ENCODE data around the gene ZMYND15. TPM values are rescaled to one million over a fixed set of nuclear protein-coding genes. Genes with fewer than 3 reads are reported as not detected.

Gene ZMYND15
- total and polyA plus RNA-seq, 2 of the 13 experiments (the other 11 are each of a cell fraction or from before 2014, with no cell fraction given) = 0.24 to 2.7 TPM

- TF ChIP-seq, protein P1, sequence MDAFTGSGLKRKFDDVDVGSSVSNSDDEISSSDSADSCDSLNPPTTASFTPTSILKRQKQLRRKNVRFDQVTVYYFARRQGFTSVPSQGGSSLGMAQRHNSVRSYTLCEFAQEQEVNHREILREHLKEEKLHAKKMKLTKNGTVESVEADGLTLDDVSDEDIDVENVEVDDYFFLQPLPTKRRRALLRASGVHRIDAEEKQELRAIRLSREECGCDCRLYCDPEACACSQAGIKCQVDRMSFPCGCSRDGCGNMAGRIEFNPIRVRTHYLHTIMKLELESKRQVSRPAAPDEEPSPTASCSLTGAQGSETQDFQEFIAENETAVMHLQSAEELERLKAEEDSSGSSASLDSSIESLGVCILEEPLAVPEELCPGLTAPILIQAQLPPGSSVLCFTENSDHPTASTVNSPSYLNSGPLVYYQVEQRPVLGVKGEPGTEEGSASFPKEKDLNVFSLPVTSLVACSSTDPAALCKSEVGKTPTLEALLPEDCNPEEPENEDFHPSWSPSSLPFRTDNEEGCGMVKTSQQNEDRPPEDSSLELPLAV (CRISPR knock-in tag; conservative IDR thresholded peaks at IDR 0.05; ENCODE audit: low read depth) = no peak
- TF ChIP-seq, protein P2, sequence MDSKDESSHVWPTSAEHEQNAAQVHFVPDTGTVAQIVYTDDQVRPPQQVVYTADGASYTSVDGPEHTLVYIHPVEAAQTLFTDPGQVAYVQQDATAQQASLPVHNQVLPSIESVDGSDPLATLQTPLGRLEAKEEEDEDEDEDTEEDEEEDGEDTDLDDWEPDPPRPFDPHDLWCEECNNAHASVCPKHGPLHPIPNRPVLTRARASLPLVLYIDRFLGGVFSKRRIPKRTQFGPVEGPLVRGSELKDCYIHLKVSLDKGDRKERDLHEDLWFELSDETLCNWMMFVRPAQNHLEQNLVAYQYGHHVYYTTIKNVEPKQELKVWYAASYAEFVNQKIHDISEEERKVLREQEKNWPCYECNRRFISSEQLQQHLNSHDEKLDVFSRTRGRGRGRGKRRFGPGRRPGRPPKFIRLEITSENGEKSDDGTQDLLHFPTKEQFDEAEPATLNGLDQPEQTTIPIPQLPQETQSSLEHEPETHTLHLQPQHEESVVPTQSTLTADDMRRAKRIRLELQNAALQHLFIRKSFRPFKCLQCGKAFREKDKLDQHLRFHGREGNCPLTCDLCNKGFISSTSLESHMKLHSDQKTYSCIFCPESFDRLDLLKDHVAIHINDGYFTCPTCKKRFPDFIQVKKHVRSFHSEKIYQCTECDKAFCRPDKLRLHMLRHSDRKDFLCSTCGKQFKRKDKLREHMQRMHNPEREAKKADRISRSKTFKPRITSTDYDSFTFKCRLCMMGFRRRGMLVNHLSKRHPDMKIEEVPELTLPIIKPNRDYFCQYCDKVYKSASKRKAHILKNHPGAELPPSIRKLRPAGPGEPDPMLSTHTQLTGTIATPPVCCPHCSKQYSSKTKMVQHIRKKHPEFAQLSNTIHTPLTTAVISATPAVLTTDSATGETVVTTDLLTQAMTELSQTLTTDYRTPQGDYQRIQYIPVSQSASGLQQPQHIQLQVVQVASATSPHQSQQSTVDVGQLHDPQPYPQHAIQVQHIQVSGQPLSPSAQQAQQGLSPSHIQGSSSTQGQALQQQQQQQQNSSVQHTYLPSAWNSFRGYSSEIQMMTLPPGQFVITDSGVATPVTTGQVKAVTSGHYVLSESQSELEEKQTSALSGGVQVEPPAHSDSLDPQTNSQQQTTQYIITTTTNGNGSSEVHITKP (CRISPR knock-in tag; IDR thresholded peaks at IDR 0.05; ENCODE audit: low read depth) = peak; percentile 56; the same call in 1 of the 2 replicates
- TF ChIP-seq EP300 (IDR thresholded peaks at IDR 0.05; ENCODE audit: low read depth in 2 of 2, low read length in 2 of 2) (peak in 1 of 2 experiments; percentile 85; a peak in 2 of 4 replicates), EP300 (CRISPR knock-in tag; IDR thresholded peaks at IDR 0.05; ENCODE audit: borderline replicate concordance) (peak; percentile 36; the same call in 1 of the 2 replicates), SMC3 (IDR thresholded peaks at IDR 0.05; ENCODE audit: low read length) (no peak; the same call in 1 of the 2 replicates), ZNF672 (CRISPR knock-in tag; IDR thresholded peaks at IDR 0.05) (no peak), ZNF766 (CRISPR knock-in tag; IDR thresholded peaks at IDR 0.05; ENCODE audit: borderline replicate concordance) (no peak), RFX5 (IDR thresholded peaks at IDR 0.05; ENCODE audit: low read depth, low read length) (no peak), POGZ (CRISPR knock-in tag; IDR thresholded peaks at IDR 0.05) (peak; percentile 25; the same call in 1 of the 2 replicates), SCMH1 (CRISPR knock-in tag; IDR thresholded peaks at IDR 0.05; ENCODE audit: borderline replicate concordance) (no peak), ZSCAN30 (CRISPR knock-in tag; IDR thresholded peaks at IDR 0.05) (no peak), GATA4 (IDR thresholded peaks at IDR 0.05; ENCODE audit: borderline replicate concordance, low read depth) (no peak), NBN (conservative IDR thresholded peaks at IDR 0.05) (no peak), CERS6 (CRISPR knock-in tag; IDR thresholded peaks at IDR 0.05) (no peak), ATF4 (CRISPR knock-in tag; IDR thresholded peaks at IDR 0.05) (no peak), ZZZ3 (CRISPR knock-in tag; IDR thresholded peaks at IDR 0.05; ENCODE audit: borderline replicate concordance) (0 out of 2 replicates have a peak, but pooled peaks have one; percentile 36)
- TF ChIP-seq, protein P3, sequence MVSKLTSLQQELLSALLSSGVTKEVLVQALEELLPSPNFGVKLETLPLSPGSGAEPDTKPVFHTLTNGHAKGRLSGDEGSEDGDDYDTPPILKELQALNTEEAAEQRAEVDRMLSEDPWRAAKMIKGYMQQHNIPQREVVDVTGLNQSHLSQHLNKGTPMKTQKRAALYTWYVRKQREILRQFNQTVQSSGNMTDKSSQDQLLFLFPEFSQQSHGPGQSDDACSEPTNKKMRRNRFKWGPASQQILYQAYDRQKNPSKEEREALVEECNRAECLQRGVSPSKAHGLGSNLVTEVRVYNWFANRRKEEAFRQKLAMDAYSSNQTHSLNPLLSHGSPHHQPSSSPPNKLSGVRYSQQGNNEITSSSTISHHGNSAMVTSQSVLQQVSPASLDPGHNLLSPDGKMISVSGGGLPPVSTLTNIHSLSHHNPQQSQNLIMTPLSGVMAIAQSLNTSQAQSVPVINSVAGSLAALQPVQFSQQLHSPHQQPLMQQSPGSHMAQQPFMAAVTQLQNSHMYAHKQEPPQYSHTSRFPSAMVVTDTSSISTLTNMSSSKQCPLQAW (CRISPR knock-in tag; IDR thresholded peaks at IDR 0.05) = peak; percentile 73; the same call in 1 of the 2 replicates
- TF ChIP-seq, protein P4, sequence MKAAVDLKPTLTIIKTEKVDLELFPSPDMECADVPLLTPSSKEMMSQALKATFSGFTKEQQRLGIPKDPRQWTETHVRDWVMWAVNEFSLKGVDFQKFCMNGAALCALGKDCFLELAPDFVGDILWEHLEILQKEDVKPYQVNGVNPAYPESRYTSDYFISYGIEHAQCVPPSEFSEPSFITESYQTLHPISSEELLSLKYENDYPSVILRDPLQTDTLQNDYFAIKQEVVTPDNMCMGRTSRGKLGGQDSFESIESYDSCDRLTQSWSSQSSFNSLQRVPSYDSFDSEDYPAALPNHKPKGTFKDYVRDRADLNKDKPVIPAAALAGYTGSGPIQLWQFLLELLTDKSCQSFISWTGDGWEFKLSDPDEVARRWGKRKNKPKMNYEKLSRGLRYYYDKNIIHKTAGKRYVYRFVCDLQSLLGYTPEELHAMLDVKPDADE (CRISPR knock-in tag; IDR thresholded peaks at IDR 0.05) = no peak
These were observed 18.2 kb upstream of the ZMYND15 start (continued) for GRCh38 chr17:4721203-4722135.
